ENCODE data around the gene NATD1.

Gene NATD1

DNA sequence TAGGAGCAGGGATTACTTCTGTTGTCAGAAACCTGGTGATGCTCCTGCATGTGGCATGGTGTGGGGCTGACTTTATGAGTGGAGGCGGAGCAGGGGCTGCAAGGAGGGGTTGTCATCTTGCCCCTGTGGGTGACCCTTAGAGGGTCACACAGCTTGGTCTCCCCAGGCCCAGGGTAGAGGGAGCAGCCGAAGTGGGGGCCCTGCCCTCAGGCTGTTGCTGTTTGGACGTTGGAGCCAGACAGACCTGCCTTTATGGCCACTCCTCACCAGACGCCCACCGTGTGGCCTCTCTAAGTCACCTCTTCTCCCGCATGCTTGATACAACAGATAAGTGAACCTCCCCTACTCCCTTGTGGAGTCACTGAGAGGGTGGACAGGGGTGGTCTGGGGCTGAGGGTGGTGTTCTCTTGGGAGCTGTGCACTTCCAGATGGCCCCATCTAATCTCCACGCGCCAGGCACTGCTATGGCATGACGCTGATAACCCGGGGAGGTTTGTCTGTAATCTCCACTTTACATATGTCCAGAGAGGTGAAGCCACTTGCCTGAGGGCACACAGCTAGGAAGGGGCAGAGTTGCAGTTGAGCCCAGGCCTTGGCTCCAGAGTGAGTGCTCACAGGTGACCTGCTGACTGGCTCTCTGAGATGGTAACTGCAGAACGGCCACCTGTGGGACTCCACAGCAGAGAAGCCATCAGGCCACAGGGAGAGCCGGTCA, 41.3 kb upstream of the NATD1 start:
- ChIA-PET POLR2A (interaction anchor here (1.4 kb wide), 1 partner anchor 9 kb away, joined by 4 read pairs; no protein-coding TSS in a partner anchor), CTCF (no interaction called here)
- TF ChIP-seq SP1 (IDR thresholded peaks at IDR 0.05) (no peak), TARDBP (IDR thresholded peaks at IDR 0.05) (no peak), FOXA1 (IDR thresholded peaks at IDR 0.05) (no peak)
- no peak for DNase-seq (ENCODE audit: extremely low spot score)

DNA sequence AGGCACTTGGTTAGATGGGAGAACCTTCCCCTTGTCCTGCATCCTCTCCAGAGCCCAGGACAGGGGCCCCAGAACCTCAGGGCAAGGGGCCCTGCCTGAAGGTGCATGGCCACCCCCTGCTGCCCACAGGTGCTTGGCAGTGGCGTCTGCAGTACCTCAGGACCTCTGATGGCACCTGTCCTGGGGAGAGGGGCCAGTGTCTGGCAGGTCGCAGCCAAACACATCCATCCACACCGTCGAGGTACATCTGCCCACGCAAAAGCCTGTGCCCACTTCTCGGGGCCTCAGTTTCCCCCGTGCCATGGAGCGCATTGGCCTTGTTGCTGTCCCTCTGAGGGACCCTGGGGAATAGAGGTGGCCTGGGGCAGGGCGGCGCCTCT, 40.6 kb upstream of the NATD1 start:
- ChIA-PET POLR2A (no interaction called here), CTCF (no interaction called here)
- no peak for DNase-seq (ENCODE audit: extremely low spot score)
- no peak for TF ChIP-seq BHLHE40 (IDR thresholded peaks at IDR 0.05; ENCODE audit: borderline replicate concordance)
- TF ChIP-seq ARNT (IDR thresholded peaks at IDR 0.05) = no peak
- TF ChIP-seq ELF4 (IDR thresholded peaks at IDR 0.05) = no peak
- TF ChIP-seq NFRKB (IDR thresholded peaks at IDR 0.05) = no peak
- no peak for TF ChIP-seq L3MBTL2 (conservative IDR thresholded peaks at IDR 0.05)
- TF ChIP-seq, protein P1, sequence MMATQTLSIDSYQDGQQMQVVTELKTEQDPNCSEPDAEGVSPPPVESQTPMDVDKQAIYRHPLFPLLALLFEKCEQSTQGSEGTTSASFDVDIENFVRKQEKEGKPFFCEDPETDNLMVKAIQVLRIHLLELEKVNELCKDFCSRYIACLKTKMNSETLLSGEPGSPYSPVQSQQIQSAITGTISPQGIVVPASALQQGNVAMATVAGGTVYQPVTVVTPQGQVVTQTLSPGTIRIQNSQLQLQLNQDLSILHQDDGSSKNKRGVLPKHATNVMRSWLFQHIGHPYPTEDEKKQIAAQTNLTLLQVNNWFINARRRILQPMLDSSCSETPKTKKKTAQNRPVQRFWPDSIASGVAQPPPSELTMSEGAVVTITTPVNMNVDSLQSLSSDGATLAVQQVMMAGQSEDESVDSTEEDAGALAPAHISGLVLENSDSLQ (IDR thresholded peaks at IDR 0.05) = no peak
- no peak for TF ChIP-seq SUZ12 (IDR thresholded peaks at IDR 0.05)
- no peak for TF ChIP-seq CTBP1 (IDR thresholded peaks at IDR 0.05; ENCODE audit: borderline replicate concordance)
- TF ChIP-seq TARDBP (IDR thresholded peaks at IDR 0.05) = no peak
- no peak for TF ChIP-seq ZNF384 (IDR thresholded peaks at IDR 0.05)
- TF ChIP-seq LEF1 (IDR thresholded peaks at IDR 0.05; ENCODE audit: borderline replicate concordance) = no peak
- TF ChIP-seq FOXM1 (IDR thresholded peaks at IDR 0.05; ENCODE audit: borderline replicate concordance) = no peak
- no peak for TF ChIP-seq FOXA1 (IDR thresholded peaks at IDR 0.05)
- TF ChIP-seq HDGF (IDR thresholded peaks at IDR 0.05; ENCODE audit: borderline replicate concordance) = no peak
- no peak for TF ChIP-seq FOXK2 (IDR thresholded peaks at IDR 0.05)
- no peak for TF ChIP-seq SP1 (IDR thresholded peaks at IDR 0.05)

DNA sequence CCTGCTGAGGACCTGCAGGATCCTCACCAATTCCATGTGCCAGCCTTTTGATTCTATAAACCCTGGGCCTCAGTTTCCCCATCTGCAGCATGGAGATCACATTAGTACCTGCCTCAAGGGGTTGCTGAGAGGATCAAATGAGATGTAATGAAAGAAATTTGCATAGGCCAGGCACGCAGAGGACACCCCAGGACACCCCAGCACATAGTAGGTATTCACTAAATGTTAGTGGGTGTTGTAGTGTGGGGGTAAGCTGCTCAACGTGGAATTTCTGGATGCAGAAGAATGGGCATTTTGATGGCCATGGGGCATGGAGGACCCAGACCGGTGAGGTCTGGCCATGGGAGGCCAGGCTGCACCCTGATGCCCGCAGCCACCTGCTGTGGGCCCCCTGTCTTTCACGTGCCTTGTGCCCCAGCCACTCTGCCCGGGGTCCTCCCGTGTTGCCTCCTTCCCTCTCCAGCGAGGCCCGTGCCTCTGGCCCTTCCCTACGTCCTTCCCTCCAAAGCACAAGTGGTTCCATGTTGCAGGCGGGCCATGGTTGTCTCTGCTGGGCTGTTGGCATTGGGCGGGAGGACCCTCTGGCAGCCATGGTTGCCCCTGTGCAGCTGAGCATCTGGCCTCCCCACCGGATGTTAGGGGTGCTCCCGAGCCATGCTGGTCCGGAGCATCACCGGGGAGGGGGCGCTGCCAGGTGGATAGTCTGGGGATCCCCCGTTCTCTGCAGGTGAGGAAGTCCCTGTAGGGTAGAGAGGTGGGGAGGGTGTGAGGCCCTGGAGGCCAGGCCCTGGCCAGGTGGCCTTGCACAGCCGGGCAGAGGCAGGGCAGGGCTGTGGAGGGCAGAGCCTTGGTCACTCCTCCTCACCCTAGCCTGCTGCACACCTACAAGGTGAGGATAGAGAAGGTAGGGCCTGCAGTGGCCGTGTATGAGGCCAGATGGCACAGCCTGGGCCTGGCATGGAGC, 39.9 kb upstream of the NATD1 start:
- ChIA-PET CTCF (interaction anchor here (0.6 kb wide), 1 partner anchor 164 kb away, joined by 4 read pairs; no protein-coding TSS in a partner anchor), POLR2A (no interaction called here)
- TF ChIP-seq SUZ12 (IDR thresholded peaks at IDR 0.05) (no peak), NFRKB (IDR thresholded peaks at IDR 0.05) (no peak), BHLHE40 (IDR thresholded peaks at IDR 0.05; ENCODE audit: borderline replicate concordance) (no peak), FOXK2 (IDR thresholded peaks at IDR 0.05) (no peak), ELF4 (IDR thresholded peaks at IDR 0.05) (no peak), L3MBTL2 (conservative IDR thresholded peaks at IDR 0.05) (no peak), HDGF (IDR thresholded peaks at IDR 0.05; ENCODE audit: borderline replicate concordance) (no peak), FOXA1 (IDR thresholded peaks at IDR 0.05) (no peak), CTBP1 (IDR thresholded peaks at IDR 0.05; ENCODE audit: borderline replicate concordance) (no peak), SP1 (IDR thresholded peaks at IDR 0.05) (no peak), ARNT (IDR thresholded peaks at IDR 0.05) (no peak), TARDBP (IDR thresholded peaks at IDR 0.05) (no peak), FOXM1 (IDR thresholded peaks at IDR 0.05; ENCODE audit: borderline replicate concordance) (no peak), ZNF384 (IDR thresholded peaks at IDR 0.05) (no peak), LEF1 (IDR thresholded peaks at IDR 0.05; ENCODE audit: borderline replicate concordance) (no peak)
- TF ChIP-seq, protein P1 (IDR thresholded peaks at IDR 0.05) = no peak
- no peak for DNase-seq (ENCODE audit: extremely low spot score)

DNA sequence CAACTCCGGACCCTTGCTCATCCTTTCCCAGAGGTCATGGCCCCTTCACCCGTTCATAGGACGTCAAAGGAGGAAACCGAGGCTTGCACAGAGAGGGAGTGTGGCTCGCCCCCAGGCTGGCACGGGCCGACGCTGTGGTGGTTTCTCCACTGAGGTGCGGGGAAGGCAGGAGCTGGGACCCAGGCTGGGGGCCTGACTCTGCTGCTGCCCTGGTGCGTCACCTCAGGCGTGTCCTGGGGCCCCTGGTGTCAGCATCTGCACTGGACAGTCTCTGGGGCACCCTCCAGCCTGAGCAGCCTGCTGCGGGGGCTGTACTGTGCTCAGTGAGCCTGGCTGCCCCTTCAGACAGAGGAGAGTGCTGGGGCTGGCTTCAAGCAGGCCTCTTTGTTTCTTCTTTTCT, 38.7 kb upstream of the NATD1 start:
- no peak for TF ChIP-seq CTBP1 (IDR thresholded peaks at IDR 0.05; ENCODE audit: borderline replicate concordance)
- TF ChIP-seq L3MBTL2 (conservative IDR thresholded peaks at IDR 0.05) = no peak
- TF ChIP-seq BHLHE40 (IDR thresholded peaks at IDR 0.05; ENCODE audit: borderline replicate concordance) = no peak
- TF ChIP-seq, protein P1 (IDR thresholded peaks at IDR 0.05) = no peak
- TF ChIP-seq ARNT (IDR thresholded peaks at IDR 0.05) = no peak
- TF ChIP-seq FOXA1 (IDR thresholded peaks at IDR 0.05) = no peak
- no peak for DNase-seq (ENCODE audit: extremely low spot score)
- ChIA-PET POLR2A (no interaction called here), CTCF (no interaction called here)

DNA sequence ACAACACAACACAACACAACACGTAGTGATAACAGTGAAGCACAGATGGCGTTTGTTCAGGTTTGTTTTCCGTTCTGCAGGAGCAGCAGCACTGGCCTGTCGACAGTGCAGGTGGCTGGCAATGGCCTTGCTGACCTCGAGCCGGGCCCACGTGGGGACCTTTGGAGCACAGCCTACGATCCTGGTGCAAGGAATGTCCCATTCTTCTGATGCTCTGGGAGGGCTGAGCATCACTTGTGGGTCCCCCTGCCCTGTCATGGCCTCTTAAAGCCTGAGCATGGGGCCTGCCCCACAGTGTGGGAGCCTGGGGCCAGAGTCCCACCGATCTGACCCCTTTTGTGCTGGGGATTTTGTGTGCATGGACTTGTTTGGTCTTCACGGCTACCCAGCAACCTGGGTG, 38.1 kb upstream of the NATD1 start:
- CTCF ChIA-PET = no interaction called here

More for the DNA sequence above, 38.1 kb upstream of the NATD1 start:
- TF ChIP-seq FOXA1 (IDR thresholded peaks at IDR 0.05) (no peak), FOXM1 (IDR thresholded peaks at IDR 0.05; ENCODE audit: borderline replicate concordance) (no peak), SP1 (IDR thresholded peaks at IDR 0.05) (no peak), TARDBP (IDR thresholded peaks at IDR 0.05) (no peak), FOXK2 (IDR thresholded peaks at IDR 0.05) (no peak), SUZ12 (IDR thresholded peaks at IDR 0.05) (no peak), ZNF384 (IDR thresholded peaks at IDR 0.05) (no peak), L3MBTL2 (conservative IDR thresholded peaks at IDR 0.05) (no peak), HDGF (IDR thresholded peaks at IDR 0.05; ENCODE audit: borderline replicate concordance) (no peak), LEF1 (IDR thresholded peaks at IDR 0.05; ENCODE audit: borderline replicate concordance) (no peak), ARNT (IDR thresholded peaks at IDR 0.05) (no peak), BHLHE40 (IDR thresholded peaks at IDR 0.05; ENCODE audit: borderline replicate concordance) (no peak), ELF4 (IDR thresholded peaks at IDR 0.05) (no peak), NFRKB (IDR thresholded peaks at IDR 0.05) (no peak), CTBP1 (IDR thresholded peaks at IDR 0.05; ENCODE audit: borderline replicate concordance) (no peak)
- TF ChIP-seq, protein P1 (IDR thresholded peaks at IDR 0.05) = no peak
- POLR2A ChIA-PET = no interaction called here
- DNase-seq (ENCODE audit: extremely low spot score) = no peak

All from HEK293T (cell line).